Stimulated activated CD8-positive, alpha-beta memory T cell treated with anti-CD3 and anti-CD28 coated beads, Interleukin-2, amount 100 ng/mL, for 1 hour (primary cell): ENCODE results near the gene SIRPB1.
"Not testable (repeated sequence)": the region's sequence is repeated elsewhere in the genome, so short reads cannot be mapped to it uniquely, and the experiment has no call there.

Experiments used
- DNase-seq, 2 donors: peaks; one replicate each; pipeline ENCODE4 v3.0.0-alpha.2; 2020; ENCODE audit warnings: low read depth in 2 of 2

SIRPB1 gene

DNA sequence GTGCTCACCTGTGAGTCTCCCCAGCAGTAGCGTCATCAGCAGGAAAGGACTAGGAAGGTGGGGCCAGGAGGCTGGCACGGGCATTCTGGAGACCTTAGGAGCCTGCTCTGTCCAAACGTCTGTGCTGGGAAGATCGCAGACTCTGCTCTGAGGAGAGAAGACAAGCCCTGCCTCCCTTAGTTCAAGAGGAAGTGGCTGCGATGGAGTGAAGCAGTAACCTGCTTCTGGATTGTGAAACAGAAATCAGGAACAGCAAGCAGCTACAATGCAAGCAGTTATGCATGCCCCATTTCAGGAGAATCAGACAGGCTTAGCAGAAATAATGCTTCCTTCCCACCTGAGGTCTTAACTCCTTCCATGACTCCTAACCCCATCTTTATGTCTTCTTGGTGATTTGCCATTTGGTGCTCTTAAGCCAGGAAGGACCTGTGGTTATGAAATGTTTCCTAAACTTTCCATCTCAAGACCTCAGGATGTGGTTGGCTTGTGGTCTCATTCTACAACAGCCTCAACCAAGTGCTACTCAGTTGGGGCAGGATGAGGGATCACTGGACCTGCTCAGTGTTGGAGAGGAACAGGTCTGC, at the start of gene SIRPB1:
SIRPB1 (minus strand) TSS at position 149 of the 584 bp plus-strand sequence; CDS start at position 84, 65 bp downstream.
- DNase-seq: no peak

DNA sequence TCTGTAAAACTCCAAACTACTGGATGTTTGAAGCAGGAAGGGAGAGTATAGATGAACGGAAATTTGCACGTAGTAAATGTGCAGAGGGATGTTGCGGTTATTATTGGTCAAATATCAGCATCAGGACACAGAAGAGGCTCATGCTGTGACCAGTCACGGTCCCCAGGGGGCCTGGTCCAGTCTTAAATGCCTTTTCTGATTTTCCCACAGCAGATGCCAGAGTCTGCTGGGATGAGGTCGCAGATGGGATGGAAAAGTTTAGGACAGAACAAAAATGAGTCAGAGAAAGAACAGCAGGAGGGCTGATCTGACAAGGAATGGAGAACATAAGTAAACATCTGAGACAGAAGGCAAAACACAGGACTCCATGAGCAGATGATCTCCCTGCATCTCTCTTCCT, 49.5 kb upstream of the SIRPB1 start:
- DNase-seq: no peak

DNA sequence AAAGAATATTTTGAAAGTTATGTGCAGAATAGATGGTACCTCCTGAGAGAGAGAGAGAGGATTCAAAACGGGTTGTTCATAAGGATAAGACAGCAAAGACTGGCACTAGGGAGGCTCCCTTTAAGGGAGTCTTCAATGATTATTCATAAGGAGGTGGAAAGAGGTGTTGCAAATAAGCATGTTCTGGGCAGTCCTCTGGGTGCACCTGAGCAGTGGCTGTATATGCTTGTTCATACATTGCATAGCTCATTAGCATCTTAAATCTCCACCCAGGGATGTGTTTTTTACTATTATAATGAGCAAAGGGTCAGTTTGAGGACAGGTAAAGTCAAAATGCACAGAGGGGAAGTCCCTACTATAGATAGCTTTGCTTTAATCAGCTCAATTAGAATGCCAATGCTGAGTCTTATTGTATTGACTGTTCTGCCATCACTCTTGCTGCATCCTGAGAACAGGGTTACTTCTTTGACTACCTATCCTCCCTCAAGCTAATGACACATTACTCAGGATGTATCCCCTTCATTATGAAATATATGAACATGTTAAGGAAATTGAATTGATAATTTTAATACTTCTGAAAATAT, 47.8 kb upstream of the SIRPB1 start:
- no peak for DNase-seq

DNA sequence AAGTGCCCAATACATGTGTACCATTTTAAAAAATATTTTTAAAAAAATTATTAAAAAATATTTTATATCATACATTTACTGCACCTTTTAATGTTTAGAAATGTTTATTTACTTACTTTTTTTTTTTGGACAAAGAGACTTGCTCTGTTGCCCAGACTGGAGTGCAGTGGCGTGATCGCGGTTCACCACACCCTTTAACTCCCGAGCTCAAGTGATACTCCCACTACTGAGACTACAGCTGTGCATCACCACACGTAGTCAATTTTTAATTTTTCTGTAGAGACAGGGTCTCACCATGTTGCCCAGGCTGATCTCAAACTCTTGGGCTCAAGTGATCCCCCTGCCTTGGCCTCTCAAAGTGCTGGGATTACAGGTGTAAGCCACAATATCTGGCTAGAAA, 47.0 kb upstream of the SIRPB1 start:
- no peak for DNase-seq

DNA sequence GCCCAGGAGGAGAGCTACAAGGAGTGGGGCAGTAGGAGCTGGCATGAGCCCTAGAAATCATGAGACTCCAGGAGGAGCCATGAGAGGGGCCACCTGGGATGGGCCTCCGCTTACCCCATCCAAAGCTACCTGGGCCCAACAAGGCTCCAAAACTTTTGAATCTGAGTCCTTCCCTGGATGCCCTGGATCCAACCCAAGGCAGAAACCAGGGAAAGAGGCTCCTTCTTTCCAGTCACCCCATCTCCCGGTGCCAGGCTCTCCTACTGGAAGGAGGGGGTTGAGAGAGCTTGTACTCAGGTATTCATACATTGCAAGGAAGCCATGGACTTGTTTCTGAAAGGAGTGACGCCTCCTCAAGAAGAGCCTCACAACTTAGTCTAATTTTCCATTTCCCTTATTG, 45.5 kb upstream of the SIRPB1 start:
- DNase-seq: no peak

DNA sequence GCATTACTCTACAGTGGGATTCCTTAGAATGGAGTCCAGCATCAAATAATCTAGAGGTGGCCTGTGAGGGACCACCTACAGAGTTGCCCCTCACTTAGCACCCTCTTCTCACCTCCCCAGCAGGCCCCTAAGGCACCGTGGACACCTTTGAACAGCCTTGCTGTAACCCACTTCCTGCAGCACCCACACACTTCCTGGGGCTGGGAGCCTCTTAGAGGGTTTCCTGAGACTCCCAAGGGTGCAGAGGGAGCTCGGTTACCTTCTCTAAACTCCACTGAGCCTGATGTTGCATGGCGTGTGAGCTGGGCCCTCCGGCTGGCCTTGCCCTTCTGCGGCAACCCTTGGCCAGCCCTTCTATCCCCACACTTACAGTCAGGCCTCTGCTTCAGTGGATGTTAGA, 45.1 kb upstream of the SIRPB1 start:
- DNase-seq: peak in 1 of 2 donors; percentile 30

DNA sequence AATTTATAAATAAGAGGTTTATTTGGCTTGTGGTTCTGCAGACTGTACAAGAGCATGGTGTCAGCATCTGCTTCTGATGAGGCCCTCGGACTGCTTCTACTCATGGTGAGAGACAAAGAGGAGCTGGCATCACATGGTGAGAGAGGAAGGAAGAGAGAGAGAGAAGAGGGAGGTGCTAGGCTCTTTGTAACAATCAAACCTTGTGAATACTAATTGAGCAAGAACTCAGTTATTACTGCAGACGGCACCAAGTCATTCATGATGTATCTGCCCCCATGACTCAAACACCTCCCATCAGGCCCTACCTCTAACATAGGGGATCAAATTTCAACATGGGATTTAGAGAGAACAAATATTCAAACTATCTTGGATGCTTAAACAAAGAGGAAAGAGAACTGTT, 44.1 kb upstream of the SIRPB1 start:
- no peak for DNase-seq

DNA sequence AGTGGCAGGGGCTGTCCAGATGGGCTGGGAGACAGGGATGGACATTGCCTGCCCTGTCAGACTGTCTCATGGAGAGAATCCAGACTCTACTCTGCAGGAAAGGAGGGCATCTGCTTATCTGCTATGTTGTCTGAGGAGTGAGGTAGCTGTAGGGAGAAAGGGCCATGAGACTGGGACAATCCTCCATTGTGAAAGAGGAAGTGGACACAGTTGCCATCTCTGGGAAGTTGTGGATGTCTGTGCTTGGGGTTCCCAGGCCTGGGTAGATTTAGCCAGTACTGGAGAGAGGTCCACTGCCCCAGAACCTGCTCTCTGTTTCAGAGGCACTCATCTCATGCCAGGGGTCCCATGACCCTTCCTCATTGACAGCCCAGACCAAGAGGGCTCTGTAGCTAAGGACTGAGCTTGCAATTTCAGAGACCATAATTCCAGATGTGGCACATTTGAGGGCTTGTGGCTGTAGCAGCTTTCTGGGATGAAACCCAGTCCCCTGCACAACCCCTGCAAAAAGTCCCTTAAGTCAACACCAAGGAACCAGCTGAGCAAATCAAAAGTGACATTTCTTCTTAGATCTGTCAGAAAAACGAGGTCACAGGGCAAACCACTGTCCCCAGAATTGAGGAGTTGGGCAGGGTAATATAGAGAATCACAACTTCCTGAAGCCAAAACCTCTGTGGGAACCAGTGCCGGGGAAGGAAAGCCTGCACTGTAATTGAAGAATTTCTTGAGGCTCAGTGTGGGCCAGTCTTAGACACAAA, 41.9 kb upstream of the SIRPB1 start:
- no peak for DNase-seq

DNA sequence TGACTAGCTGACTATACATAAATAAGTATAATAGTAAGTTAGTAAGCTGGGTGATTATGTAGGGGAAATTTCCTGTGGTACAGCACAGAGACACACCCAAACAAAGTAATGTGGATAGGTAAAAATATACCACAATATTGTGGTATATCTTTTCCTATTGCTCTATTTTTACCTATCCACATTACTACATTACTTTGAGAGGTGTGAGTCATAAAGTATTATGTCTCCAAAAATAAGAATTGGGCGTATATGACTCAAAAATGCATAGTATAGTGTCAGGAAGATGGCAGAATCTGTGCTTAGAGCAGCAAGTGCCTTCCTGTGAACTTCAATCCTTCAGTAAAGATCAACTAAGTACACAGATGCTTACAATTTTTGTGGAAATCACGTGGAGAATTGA, 40.4 kb upstream of the SIRPB1 start:
- DNase-seq: no peak

DNA sequence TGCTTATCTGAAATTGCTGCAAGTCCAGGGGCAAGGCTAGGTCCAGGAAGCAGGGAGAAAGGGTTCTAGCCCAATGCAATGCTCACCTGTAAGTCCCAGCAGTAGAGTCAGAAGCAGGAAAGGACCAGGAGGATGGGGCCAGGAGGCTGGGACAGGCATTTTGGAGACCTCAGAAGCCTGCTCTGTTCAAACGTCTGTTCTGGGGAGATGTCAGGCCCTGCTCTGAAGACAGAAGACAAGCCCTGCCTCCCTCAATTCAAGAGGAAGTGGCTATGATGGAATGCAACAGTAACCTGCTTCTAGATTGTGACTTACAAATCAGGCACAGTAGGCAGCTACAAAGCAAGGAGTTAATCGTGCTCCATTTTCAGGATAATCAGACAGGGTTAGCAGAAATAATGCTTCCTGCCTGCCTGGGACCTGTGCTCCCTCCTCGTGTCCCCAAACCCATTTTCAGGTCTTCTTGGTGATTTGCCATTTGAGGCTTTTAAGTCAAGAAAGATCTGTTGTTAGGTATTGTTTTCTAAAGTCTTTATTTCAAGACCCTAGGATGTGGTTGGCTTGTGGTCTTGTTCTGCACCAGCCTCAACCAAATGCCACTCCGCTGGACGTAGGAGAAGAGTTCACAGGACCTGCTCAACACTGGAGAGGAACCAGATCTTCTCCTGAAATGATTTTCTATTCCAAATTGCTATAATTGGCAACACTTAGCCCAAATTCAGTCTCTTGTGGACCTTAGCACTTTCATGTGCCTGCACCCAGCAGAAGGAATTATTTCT, 37.9 kb upstream of the SIRPB1 start, which contains the start of gene SIRPG:
SIRPG (minus strand) TSS at position 224 of the 779 bp plus-strand sequence; CDS start at position 159, 65 bp downstream.
- DNase-seq: no peak

DNA sequence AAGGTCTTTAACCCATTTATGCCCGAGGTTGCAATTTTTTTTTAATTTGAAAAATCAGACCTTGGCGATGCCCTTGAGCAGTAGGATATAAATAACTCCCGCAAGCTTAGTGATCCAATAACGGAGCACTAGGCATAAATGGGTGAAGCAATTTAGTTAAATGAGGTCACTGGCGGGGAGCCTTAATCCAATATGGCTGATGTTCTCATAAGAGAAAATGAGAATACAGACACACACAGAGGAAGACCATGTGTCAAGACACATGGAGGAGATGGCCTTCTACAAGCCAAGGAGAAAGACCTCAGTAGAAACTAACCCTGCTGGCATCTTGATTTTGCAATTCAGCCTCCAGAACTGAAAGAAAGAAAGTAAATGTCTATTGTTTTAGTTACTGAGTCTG, 37.0 kb upstream of the SIRPB1 start:
- no peak for DNase-seq

DNA sequence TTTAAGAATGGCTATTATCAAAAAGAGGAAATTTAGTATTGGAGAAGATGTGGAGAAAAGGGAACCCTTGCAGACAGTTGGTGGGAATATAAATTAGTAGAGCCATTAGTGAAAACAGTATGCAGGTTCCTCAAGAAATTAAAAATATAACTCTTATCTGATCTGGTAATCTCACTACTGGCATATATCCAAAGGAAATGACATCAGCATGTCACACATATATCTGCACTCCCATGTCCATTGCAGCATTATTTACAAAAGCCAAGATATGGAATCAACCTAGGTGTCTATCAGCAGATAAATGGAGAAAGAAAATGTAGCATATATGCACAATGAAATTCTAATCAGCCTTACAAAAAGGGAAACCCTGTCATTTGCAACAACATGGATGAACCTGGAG, 35.2 kb upstream of the SIRPB1 start:
- DNase-seq: no peak

DNA sequence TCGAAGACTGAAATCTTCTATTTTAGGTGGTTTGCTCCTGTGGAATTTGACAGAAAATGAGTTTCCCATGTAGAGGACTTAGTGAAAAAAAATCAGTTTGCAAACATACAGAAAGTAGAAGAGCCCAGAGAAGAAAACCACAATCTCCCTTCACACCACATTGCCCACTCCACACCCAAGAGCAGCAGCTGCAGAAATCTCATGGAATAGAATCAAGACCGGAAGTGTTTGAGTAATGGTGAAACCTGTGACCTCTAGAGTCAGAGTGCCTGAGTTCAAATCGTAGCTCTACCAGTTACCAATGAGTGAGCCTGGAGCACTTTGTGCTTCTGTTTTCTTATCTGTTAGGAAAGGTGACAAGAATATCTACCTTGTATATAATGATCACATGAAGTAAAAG, 33.2 kb upstream of the SIRPB1 start:
- DNase-seq: no peak

DNA sequence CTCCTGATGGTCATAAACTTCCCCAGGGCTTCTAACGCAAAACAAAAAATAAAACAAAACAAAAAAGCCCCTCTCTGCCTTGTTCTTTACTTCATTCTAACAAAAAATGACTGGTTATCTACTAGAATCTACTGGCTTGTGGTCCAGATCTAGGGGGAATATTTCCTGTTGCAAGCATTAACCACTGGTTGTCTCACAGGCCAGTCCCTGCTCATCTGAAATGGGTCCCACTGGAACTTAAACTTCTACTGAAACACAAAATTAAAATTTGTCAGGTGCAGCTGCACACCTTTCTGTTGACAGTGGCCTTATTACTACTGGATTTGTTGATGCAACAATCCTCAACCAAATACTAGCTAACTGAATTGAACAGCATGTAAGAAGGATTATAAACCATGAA, 32.3 kb upstream of the SIRPB1 start:
- DNase-seq: no peak

DNA sequence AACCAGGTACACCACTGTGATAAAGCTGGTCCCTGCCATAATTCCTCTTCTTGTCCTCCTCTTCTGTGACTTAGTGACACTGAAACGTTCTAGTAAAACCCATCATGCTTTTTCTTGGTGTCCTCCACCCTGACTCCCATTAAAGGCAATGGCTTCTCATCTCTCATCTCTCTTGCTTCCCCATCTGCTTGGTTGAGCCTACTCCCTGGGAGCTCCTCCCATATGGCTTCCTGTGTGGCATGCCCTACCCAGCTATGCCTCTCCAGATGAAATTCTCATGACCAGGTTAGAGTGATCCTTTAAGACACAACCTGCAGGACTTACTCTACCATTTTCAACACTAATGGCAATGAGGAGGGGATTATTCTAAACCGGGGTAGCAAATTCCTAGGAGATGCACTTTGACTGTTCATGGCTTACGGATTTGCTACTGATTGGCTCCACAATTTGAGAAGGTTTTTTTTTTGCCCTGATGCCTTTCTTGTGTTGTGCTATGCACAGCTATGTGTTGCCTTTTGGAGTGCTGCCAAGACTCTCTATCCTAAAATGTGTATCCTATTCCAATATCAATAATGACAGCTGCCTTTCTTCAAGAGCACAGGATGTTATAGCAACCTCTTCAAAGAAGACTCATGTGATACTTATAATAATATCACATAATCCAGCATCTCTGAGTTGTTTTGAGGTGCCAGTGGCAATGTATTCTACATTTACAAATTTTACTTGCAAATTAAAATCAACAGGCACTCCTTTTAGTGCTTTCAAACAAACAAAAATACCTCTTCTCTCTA, 31.7 kb upstream of the SIRPB1 start:
- no peak for DNase-seq

DNA sequence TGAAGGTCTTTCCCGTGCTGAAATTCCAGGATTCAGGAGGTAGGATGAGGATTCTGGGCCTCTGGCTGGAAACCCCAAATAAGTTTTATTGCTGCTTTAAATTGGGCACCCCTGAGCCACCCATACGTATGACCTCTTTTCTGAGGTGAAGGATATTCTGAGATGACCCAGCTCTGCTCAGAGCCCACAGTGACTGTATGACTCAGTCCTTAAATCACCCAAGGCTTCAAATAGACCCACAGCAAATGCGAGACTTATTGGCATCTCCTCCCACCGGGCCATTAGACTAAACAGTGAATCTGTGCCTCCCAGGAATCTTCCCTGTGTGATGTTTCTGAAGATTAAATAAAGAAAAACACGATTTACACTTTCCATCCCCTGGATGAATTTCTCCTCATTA, 28.3 kb upstream of the SIRPB1 start:
- no peak for DNase-seq

DNA sequence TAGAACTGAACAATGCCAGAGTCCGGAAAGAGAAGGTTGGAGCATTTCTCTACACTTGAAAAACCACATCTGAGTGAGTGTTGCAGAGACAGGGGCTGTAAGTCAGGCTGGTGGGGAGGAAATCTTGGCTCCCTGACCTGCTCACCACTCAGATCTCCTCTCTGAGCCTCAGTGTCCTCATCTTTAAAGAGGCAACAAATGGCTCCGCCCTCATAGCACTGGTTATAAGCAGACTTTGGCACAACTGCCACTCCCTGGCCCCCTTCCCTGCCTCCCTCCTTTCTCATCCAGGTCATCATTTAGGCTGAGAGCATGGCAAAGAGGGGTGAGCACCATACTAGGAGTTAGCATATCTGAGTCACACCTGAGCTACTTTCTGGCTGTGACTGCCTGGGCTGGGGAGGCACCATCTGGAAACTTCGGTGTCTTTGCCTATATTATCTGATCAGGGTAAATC, 27.2 kb upstream of the SIRPB1 start:
- no peak for DNase-seq

DNA sequence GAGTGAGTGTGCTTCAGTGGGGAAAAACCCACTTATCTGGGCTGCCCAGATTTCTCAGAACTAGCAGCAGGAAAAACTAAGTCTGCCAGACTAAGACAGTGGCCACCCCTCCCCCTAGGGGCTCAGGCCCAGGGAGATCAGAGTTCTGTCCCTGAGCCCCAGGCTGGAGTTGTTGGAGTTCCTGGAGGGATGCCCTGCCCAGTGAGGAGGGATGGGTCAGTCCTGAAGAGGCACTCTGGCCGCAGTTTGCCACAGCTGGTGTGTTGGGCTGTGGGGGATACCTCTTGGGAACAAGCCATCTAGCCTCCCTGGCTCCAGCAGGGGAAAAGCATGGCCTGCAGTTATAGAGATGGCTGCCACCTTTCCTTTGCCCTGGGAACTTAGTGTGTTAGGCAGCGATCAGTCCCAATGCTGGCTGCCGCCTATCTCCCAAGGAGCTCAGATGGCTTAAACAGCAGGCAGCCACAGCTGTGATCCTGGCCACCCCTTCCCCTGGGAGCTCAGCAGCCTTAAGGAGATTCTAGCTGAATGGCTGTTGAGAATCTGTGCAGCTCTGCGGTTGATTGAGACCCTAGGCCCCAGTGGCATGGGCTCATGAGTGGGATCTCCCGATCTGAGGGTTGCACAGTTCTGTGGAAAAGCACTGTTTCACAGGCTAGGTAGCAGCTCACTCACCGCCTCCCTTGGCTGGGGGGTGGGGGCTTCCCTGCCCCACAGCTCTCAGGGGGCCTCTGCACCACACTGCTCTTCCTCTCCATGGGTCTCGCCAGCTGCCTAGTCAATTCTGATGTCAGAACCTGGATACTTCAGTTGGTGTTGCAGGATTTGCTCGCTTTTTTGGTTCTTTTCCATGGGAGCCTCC, 24.5 kb upstream of the SIRPB1 start:
- no peak for DNase-seq

DNA sequence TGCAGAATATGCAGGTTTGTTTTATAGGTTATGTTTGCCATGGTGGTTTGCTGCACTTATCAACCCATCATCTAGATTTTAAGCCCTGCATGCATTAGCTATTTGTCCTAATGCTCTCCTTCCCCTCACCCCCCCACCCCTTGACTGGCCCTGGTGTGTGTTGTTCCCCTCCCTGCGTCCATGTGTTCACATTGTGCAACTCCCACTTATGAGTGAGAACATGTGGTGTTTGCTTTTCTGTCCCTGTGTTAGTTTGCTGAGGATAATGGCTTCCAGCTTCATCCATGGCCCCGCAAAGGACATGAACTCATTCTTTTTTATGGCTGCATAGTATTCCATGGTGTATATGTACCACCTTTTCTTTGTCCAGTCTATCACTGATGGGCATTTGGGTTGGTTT, 18.8 kb upstream of the SIRPB1 start:
- DNase-seq: not testable (repeated sequence)

DNA sequence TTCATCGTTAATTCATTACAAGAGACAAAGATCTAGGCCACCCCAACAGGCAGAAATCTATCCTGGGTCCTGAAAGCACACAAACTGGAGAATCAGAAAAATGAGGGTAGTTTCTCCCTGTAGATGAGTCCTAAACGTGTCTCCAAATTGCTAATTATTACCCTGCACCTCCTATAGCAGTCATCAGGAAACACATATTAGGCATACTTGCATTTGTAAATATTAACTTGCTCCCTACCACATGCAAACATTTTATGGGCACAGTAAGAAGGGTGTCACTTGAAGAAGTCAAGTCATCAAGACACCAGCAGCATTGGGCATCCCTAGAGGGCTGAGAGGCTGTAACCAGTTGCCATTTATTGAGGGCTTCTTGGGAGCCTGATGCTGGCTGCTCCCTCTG, 17.9 kb upstream of the SIRPB1 start:
- DNase-seq: no peak

DNA sequence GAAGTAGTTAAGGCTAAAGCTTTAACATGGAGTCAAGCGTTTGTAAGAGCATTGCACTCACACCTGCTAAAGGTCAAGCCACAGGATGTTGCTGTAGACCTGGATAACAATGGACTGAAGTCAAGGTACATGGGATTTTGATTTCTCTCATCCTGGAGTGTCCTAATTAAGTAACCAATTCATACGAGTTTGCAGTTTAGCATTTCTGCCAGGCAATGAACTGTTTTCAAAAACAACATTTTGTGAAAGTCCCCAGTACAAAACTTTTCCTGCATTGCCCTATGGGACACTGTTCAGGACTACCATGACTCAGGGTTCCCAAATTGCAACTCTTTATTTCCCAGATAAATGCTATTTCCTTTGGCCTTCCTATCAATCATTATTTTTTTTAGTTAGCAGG, 17.4 kb upstream of the SIRPB1 start:
- DNase-seq: no peak
